ENCODE measurements around the gene SYNPR.

- TF ChIP-seq POLR2A (IDR thresholded peaks at IDR 0.05) (no peak), CTCF (IDR thresholded peaks at IDR 0.05) (no peak), EP300 (IDR thresholded peaks at IDR 0.05) (no peak)
Observed at GRCh38 chr3:63635186-63635585, 357.1 kb downstream of the SYNPR start.
